Breast epithelium (tissue), 3 donors: Measurements from ENCODE around the gene ABCC12.

Experiments
- POLR2A ChIP-seq: fragments of 450-650 bp; IDR thresholded peaks from one replicate; pipeline ENCODE4 v1.6.1; 2016; ENCODE audit warnings: antibody characterized with exemption, mild to moderate bottlenecking, moderate library complexity
- TF ChIP-seq, protein P1 (sequence below), 3 donors: fragments of 450-650 bp; IDR thresholded peaks; one replicate each; pipeline ENCODE4 v1.5.1; 2016 to 2017; ENCODE audit warnings: antibody characterized with exemption in 3 of 3, mild to moderate bottlenecking in 3 of 3, moderate library complexity in 3 of 3

GRCh38 chr16:48110000-48110399 is 45.8 kb downstream of the ABCC12 start:
- no peak for TF ChIP-seq POLR2A
- TF ChIP-seq, protein P1, sequence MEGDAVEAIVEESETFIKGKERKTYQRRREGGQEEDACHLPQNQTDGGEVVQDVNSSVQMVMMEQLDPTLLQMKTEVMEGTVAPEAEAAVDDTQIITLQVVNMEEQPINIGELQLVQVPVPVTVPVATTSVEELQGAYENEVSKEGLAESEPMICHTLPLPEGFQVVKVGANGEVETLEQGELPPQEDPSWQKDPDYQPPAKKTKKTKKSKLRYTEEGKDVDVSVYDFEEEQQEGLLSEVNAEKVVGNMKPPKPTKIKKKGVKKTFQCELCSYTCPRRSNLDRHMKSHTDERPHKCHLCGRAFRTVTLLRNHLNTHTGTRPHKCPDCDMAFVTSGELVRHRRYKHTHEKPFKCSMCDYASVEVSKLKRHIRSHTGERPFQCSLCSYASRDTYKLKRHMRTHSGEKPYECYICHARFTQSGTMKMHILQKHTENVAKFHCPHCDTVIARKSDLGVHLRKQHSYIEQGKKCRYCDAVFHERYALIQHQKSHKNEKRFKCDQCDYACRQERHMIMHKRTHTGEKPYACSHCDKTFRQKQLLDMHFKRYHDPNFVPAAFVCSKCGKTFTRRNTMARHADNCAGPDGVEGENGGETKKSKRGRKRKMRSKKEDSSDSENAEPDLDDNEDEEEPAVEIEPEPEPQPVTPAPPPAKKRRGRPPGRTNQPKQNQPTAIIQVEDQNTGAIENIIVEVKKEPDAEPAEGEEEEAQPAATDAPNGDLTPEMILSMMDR (IDR thresholded peaks at IDR 0.05): no peak
